HG03108 (cell line): ENCODE measurements around the gene DCTPP1.
A peak's percentile ranks its signal among the peaks of the same experiment; 100 is the strongest.
"Not testable (repeated sequence)": the region's sequence is repeated elsewhere in the genome, so short reads cannot be mapped to it uniquely, and the experiment has no call there.

Experiments used
- ATAC-seq: cut with Tn5 transposase; IDR thresholded peaks from one replicate; pipeline ENCODE4 v1.9.1; 2021; ENCODE audit warnings: moderate library complexity; ENCODE audit not compliant: unreplicated experiment

DCTPP1 gene

GRCh38 chr16:30429678-30430427, at the start of gene DCTPP1:
DCTPP1 (minus strand) TSS chr16:30430030; CDS start chr16:30429980, 50 bp downstream.
- peak; percentile 97 for ATAC-seq

- no peak for ATAC-seq
Observed at GRCh38 chr16:30478766-30479478, 49.1 kb upstream of the DCTPP1 start.

GRCh38 chr16:30477773-30478172, 47.9 kb upstream of the DCTPP1 start:
- not testable (repeated sequence) for ATAC-seq

- no peak for ATAC-seq
Observed at GRCh38 chr16:30476991-30477390, 47.2 kb upstream of the DCTPP1 start.

GRCh38 chr16:30474684-30475083, 44.9 kb upstream of the DCTPP1 start:
- no peak for ATAC-seq

GRCh38 chr16:30474074-30474452, 44.2 kb upstream of the DCTPP1 start:
- ATAC-seq, result no peak

GRCh38 chr16:30473231-30474073, 43.6 kb upstream of the DCTPP1 start:
- ATAC-seq, result no peak

- peak; percentile 43 for ATAC-seq
Observed at GRCh38 chr16:30472328-30472942, 42.6 kb upstream of the DCTPP1 start, which contains the start of gene ITGAL. ITGAL (plus strand) TSS chr16:30472742; CDS start chr16:30472838, 96 bp downstream.

- no peak for ATAC-seq
Observed at GRCh38 chr16:30470632-30470995, 40.8 kb upstream of the DCTPP1 start.

GRCh38 chr16:30470170-30470512, 40.3 kb upstream of the DCTPP1 start:
- ATAC-seq, result no peak

GRCh38 chr16:30464078-30464477, 34.2 kb upstream of the DCTPP1 start:
- ATAC-seq, result no peak

GRCh38 chr16:30461426-30461825, 31.6 kb upstream of the DCTPP1 start:
- not testable (repeated sequence) for ATAC-seq

- ATAC-seq, result no peak
Observed at GRCh38 chr16:30459456-30459855, 29.6 kb upstream of the DCTPP1 start.

GRCh38 chr16:30458561-30459394, 28.9 kb upstream of the DCTPP1 start:
- peak; percentile 89 for ATAC-seq

- ATAC-seq, result no peak
Observed at GRCh38 chr16:30457743-30458560, 28.1 kb upstream of the DCTPP1 start.

- no peak for ATAC-seq
Observed at GRCh38 chr16:30457256-30457655, 27.4 kb upstream of the DCTPP1 start.

GRCh38 chr16:30456302-30456701, 26.5 kb upstream of the DCTPP1 start:
- ATAC-seq, result no peak

- ATAC-seq, result not testable (repeated sequence)
Observed at GRCh38 chr16:30452709-30453580, 23.1 kb upstream of the DCTPP1 start.

- no peak for ATAC-seq
Observed at GRCh38 chr16:30449116-30449435, 19.2 kb upstream of the DCTPP1 start.
